Measurements from ENCODE around the gene GIPR.
"Not testable (repeated sequence)": the region's sequence is repeated elsewhere in the genome, so short reads cannot be mapped to it uniquely, and the experiment has no call there.

Gene GIPR

GRCh38 chr19:45693106-45693788, 25.2 kb downstream of the GIPR start:
- Mint-ChIP-seq H3K36me3 (peaks cover 95% of the 10 kb centered on the region), H3K27ac (peak overlapping the region; percentile 97), H3K4me3 (peak overlapping the region; percentile 90), H3K4me1 (peaks cover 38% of the 10 kb centered on the region), H3K9me3 (no peaks in the 10 kb centered on the region)
- DNase-seq (ENCODE audit: low spot score in 2 of 2) (peak; percentile 77 to 89), ATAC-seq (no peak)

DNA sequence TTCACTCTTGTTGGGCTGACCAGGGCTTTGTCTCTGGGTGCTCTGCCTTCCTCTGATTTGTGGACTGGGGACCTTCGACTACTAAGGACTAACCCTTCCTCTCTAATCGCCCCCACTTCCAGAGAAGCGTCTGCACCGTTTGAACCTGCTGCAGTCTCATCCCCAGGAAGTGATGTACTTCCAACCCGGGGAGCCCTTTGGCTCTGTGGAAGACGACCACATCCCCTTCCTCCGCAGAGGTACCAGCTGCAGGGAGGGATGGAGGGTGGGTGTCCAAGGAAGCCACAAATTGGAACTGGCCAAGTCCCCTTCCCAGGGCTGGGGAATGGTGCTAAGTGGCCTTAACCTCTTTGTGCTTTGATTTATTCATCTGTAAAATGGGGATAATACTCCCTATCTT, 33.7 kb downstream of the GIPR start:
- no peak overlapping the region for H3K27ac Mint-ChIP-seq
- H3K36me3 Mint-ChIP-seq, result peaks cover 81% of the 10 kb centered on the region
- no peaks in the 10 kb centered on the region for H3K9me3 Mint-ChIP-seq
- DNase-seq (ENCODE audit: low spot score in 2 of 2) (no peak), ATAC-seq (no peak)
- H3K4me1 Mint-ChIP-seq, result peaks cover 7% of the 10 kb centered on the region
- H3K4me3 Mint-ChIP-seq, result no peak overlapping the region

GRCh38 chr19:45705115-45705514, 37.1 kb downstream of the GIPR start:
- DNase-seq (ENCODE audit: low spot score in 2 of 2) (no peak), ATAC-seq (peak; percentile 13)
- Mint-ChIP-seq H3K4me1 (no peaks in the 10 kb centered on the region), H3K36me3 (peaks cover 75% of the 10 kb centered on the region), H3K4me3 (no peak overlapping the region), H3K27ac (no peak overlapping the region), H3K9me3 (no peaks in the 10 kb centered on the region)

DNA sequence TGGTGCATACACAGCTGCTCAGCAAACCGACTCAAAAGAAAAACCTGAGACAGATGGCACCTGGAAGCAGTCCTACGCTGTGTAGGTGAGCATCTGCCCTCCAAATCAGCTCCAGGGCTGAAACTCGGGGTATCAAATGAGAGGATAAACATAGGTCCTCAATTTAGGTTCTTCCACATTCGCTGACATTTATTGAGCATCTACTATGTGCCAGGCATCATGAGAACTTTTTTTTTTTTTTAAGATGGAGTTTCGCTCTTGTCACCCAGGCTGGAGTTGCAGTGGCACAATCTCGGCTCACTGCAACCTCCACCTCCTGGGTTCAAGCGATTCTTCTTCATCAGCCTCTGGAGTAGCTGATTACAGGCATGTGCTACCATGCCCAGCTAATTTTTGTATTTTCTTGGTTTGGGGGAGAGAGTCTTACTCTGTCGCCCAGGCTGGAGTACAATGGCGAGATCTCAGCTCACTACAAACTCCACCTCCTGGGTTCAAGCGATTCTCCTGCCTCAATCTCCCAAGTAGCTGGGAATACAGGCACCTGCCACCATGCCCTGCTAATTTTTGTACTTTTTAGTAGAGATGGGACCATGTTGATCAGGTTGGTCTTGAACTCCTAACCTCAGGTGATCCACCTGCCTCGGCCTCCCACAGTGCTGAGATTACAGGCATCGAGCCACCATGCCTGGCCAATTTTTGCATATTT, 37.8 kb downstream of the GIPR start:
- ATAC-seq, result no peak
- peaks cover 7% of the 10 kb centered on the region for H3K4me1 Mint-ChIP-seq
- no peaks in the 10 kb centered on the region for H3K9me3 Mint-ChIP-seq
- DNase-seq (ENCODE audit: low spot score in 2 of 2), result no peak
- H3K27ac Mint-ChIP-seq, result no peak overlapping the region
- H3K36me3 Mint-ChIP-seq, result peaks cover 75% of the 10 kb centered on the region
- H3K4me3 Mint-ChIP-seq, result no peak overlapping the region

GRCh38 chr19:45710356-45711130, 42.5 kb downstream of the GIPR start:
- no peak for ATAC-seq
- Mint-ChIP-seq H3K4me1 (peaks cover 10% of the 10 kb centered on the region), H3K9me3 (no peaks in the 10 kb centered on the region), H3K36me3 (peaks cover 67% of the 10 kb centered on the region), H3K4me3 (no peak overlapping the region), H3K27ac (peak overlapping the region; percentile 60)
- DNase-seq (ENCODE audit: low spot score in 2 of 2), result no peak

- Mint-ChIP-seq H3K27ac (peak overlapping the region; percentile 60), H3K4me1 (peaks cover 25% of the 10 kb centered on the region), H3K4me3 (no peak overlapping the region), H3K36me3 (peaks cover 83% of the 10 kb centered on the region), H3K9me3 (no peaks in the 10 kb centered on the region)
- DNase-seq (ENCODE audit: low spot score in 2 of 2) (no peak), ATAC-seq (no peak)
Measured at GRCh38 chr19:45711851-45712698, 44.1 kb downstream of the GIPR start.

GRCh38 chr19:45712699-45713067, 44.7 kb downstream of the GIPR start:
- ATAC-seq, result no peak
- H3K4me3 Mint-ChIP-seq, result no peak overlapping the region

GRCh38 chr19:45713141-45713540, 45.1 kb downstream of the GIPR start:
- Mint-ChIP-seq H3K27ac (no peak overlapping the region), H3K4me1 (peaks cover 36% of the 10 kb centered on the region), H3K4me3 (no peak overlapping the region), H3K9me3 (no peaks in the 10 kb centered on the region), H3K36me3 (peaks cover 80% of the 10 kb centered on the region)
- ATAC-seq (no peak), DNase-seq (ENCODE audit: low spot score in 2 of 2) (no peak)

More at GRCh38 chr19:45712699-45713067, 44.7 kb downstream of the GIPR start:
- Mint-ChIP-seq H3K36me3 (peaks cover 84% of the 10 kb centered on the region), H3K9me3 (no peaks in the 10 kb centered on the region), H3K4me1 (peaks cover 31% of the 10 kb centered on the region), H3K27ac (no peak overlapping the region)
- no peak for DNase-seq (ENCODE audit: low spot score in 2 of 2)

DNA sequence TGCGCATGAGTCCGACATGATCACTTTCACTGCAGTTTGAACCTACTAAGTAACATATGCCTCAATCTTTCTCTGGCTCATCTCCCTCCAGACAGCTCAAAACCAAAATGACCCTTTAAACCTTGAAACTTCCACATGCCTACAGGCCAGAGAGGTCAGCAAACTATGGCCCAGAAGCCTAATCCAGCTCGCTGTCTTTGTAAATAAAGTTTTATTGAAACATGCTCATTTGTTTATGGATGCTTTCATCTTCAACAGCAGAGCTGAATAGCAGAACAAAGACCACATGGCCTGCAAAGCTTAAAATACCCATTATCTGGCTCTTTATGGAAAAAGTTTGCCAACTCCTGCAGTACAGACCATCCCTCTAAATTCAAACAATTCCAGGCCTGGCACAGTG, 47.1 kb downstream of the GIPR start:
- Mint-ChIP-seq H3K4me3 (no peak overlapping the region), H3K27ac (peak overlapping the region; percentile 88), H3K4me1 (peaks cover 43% of the 10 kb centered on the region), H3K9me3 (no peaks in the 10 kb centered on the region), H3K36me3 (peaks cover 78% of the 10 kb centered on the region)
- ATAC-seq, result no peak
- DNase-seq (ENCODE audit: low spot score in 2 of 2), result no peak

DNA sequence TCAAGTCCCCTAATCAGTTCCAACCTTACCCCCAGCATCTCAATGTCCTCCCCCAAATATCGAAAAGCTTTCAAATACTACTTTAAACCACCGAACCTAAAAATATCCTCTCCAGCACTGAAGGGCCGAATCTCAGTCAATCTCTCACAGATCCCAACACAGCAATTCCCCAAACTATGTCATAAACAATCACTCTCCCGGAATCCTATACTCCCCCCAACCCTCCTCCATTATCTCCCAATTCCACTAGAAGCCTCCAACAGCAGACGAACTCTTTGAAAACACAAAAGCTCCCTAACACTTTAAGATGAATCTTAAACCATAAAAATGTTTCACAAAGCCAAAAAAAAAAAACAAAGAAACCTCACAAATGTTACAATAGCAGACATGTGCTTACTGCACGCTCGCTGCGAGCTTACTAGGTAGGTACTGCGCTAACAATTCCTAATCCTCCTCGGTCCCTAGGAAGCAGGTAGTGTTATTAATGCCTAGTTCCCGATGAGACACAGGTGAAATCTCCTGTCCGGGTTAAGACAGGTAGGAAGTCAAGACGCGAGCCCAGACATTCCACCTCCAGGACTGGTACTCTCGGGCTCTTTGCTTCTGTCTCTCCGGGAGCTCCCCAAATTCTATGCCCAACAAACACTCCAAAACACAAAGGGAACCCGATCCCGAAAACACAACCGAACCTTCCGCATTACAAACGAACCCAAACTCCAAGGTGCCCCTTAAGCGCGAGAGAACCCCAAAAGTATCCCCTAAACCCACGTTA, 48.5 kb downstream of the GIPR start:
- DNase-seq (ENCODE audit: low spot score in 2 of 2), result peak in 1 of 2 donors; percentile 61
- no peak for ATAC-seq
- Mint-ChIP-seq H3K4me1 (peaks cover 33% of the 10 kb centered on the region), H3K9me3 (no peaks in the 10 kb centered on the region), H3K4me3 (peak overlapping the region; percentile 91), H3K36me3 (peaks cover 78% of the 10 kb centered on the region), H3K27ac (peak overlapping the region; percentile 88)

DNA sequence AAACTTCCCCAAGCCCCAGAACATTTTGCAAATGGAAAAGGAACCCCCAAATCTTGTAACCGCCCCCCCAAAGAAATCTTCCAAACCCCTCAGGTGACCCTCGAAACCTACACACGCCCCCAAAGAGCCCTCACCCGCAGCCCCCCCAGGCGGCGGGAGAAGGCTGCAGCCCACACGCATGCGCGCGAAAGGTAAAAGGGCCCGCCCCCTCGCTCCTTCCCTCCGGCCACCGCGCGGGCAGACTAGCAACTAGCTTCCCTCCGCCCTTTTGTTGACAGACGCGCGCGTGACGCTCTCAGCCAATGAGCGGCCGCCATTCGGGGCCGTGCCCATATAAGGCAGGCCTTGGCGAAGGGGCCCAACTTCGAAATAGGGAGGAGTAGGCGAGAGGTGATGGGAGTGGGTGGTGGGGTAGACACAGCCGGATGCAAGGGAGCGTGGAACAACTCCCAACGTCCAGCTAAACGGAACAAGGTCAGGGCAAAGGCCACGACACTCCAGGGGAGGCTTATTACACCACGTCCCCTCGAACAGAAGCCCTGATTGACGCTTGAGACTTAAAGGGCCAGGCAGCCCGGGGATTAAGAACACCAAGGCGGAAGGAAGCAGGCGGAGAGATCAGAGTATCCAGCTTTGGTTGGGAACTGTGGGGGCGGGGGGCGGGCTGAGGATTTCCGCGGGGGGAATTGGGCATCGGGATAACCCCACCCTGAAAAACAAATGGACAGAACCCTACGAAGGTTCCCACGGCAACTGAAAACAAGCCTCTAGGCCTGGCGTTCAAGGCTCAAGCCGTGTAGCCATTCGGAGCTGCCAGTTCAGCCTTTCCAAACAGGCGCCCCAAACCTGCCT, 49.3 kb downstream of the GIPR start:
- peaks cover 81% of the 10 kb centered on the region for H3K36me3 Mint-ChIP-seq
- H3K4me1 Mint-ChIP-seq, result peaks cover 38% of the 10 kb centered on the region
- peak overlapping the region; percentile 88 for H3K27ac Mint-ChIP-seq
- peak overlapping the region; percentile 91 for H3K4me3 Mint-ChIP-seq
- H3K9me3 Mint-ChIP-seq, result no peaks in the 10 kb centered on the region
- peak; percentile 92 to 99 for DNase-seq (ENCODE audit: low spot score in 2 of 2)
- peak; percentile 99 for ATAC-seq

DNA sequence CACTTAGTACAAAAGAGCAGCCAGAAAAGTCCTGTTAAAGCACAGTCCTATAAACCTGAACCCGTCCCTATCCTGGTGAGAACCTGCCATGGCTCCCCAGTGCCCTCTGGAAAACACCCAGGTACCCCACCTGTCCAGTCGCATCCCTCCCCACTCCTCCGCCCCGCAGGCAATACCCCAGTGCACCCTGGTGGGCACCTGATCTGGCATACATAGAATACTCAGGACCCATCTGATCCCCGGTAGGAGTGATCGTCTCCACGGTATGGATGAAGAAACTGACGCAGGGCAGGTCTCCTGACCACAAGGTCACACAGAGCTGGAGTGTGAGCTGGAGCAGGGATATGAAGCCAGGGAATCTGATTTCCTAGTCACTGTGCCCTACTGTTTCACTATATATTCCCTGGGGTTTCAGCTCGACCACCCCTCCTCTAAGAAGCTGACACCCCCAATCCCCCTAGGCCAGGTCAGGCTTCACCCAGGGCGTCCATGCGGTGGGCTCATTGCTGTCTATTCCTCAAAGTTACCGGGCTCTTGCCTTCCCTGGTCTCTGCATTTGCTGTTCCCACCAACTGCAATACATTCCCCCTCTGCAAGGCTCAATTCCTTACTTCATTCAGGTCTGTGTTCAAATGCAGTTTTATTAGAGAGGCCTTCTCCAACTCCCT, 50.1 kb downstream of the GIPR start:
- Mint-ChIP-seq H3K36me3 (peaks cover 85% of the 10 kb centered on the region), H3K9me3 (no peaks in the 10 kb centered on the region), H3K27ac (peak overlapping the region; percentile 88), H3K4me3 (peak overlapping the region; percentile 91), H3K4me1 (peaks cover 38% of the 10 kb centered on the region)
- DNase-seq (ENCODE audit: low spot score in 2 of 2), result no peak
- ATAC-seq, result no peak

DNA sequence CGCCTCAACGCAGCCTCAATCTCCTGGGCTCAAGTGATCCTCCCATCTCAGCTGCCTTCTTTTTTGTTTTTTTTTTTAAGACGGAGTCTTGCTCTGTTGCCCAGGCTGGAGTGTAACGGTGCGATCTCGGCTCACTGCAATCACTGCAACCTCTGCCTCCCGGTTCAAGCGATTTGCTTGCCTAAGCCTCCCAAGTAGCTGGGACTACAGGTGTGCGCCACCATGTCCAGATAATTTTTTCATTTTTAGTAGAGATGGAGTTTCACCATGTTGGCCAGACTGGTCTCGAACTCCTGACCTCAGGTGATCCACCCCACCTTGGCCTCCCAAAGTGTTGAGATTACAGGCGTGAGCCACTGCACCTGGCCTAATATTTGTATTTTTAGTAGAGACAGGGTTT, 52.0 kb downstream of the GIPR start:
- H3K27ac Mint-ChIP-seq, result not testable (repeated sequence)

More for the DNA sequence above, 52.0 kb downstream of the GIPR start:
- not testable (repeated sequence) for DNase-seq (ENCODE audit: low spot score in 2 of 2); ATAC-seq; H3K4me3 Mint-ChIP-seq; H3K9me3 Mint-ChIP-seq
- Mint-ChIP-seq H3K36me3 (peaks cover 89% of the 10 kb centered on the region), H3K4me1 (peaks cover 38% of the 10 kb centered on the region)

Measured in stimulated activated effector memory CD8-positive, alpha-beta T cell treated with anti-CD3 and anti-CD28 coated beads, Interleukin-12 subunit alpha, Interleukin-12 subunit beta, amount 100 ng/mL, for 72 hours (primary cell).